Nasal cavity respiratory epithelium epithelial cell of viscerocranial mucosa (primary cell): ENCODE results near the gene TRIM72. TPM values are rescaled to one million over a fixed set of nuclear protein-coding genes. Genes with fewer than 3 reads are reported as not detected.

ENCODE experiments used
- total RNA-seq: library from RNA; depleted of rRNA; stranded (reverse); fragments of >200 nt; gene quantifications from 2 replicates; pipeline ENCODE4 v1.2.3, GENCODE V29; 2014

Gene TRIM72
- total RNA-seq, result under 0.01 TPM in 1 of 2 replicates, not detected in the other

GRCh38 chr16:31213877-31214707 lies at the start of gene TRIM72:
Gene TRIM72, plus strand, starts transcription at chr16:31214119. Its CDS starts 620 bp downstream, at chr16:31214739.

GRCh38 chr16:31179747-31180459 lies 34.0 kb upstream of the TRIM72 start, which contains the start of gene FUS:
Gene FUS, plus strand, starts transcription at chr16:31180139. Its CDS starts 76 bp downstream, at chr16:31180215.

GRCh38 chr16:31202414-31203375 lies 11.2 kb upstream of the TRIM72 start, which contains the start of gene PYCARD:
Gene PYCARD, minus strand, starts transcription at chr16:31202760. Its CDS starts 70 bp downstream, at chr16:31202690.

GRCh38 chr16:31216422-31217135 lies 2.7 kb downstream of the TRIM72 start, which contains the start of gene PYDC1:
Gene PYDC1, minus strand, starts transcription at chr16:31217135. Its CDS starts 107 bp downstream, at chr16:31217028.

Other genes with a start within 250 kb of the TRIM72 start
- 4.1 and 4.7 TPM in 2 replicates for gene HSD3B7, start 228.9 kb upstream of the TRIM72 start, total RNA-seq
- gene STX1B, start 203.5 kb upstream of the TRIM72 start, total RNA-seq, result under 0.01 and 0.07 TPM in 2 replicates
- gene STX4, start 180.6 kb upstream of the TRIM72 start, total RNA-seq, result 12.0 and 24.3 TPM in 2 replicates
- gene ZNF668, start 139.9 kb upstream of the TRIM72 start, total RNA-seq, result 7.2 and 7.5 TPM in 2 replicates
- gene ZNF646, start 139.7 kb upstream of the TRIM72 start, total RNA-seq, result 11.3 and 19.6 TPM in 2 replicates
- gene PRSS53, start 125.2 kb upstream of the TRIM72 start, total RNA-seq, result 0.34 and 1.6 TPM in 2 replicates
- 27.0 and 29.0 TPM in 2 replicates for gene VKORC1, start 119.3 kb upstream of the TRIM72 start, total RNA-seq
- gene BCKDK, start 105.7 kb upstream of the TRIM72 start, total RNA-seq, result 7.2 and 18.7 TPM in 2 replicates
- gene KAT8, start 96.5 kb upstream of the TRIM72 start, total RNA-seq, result 36.2 and 45.3 TPM in 2 replicates
- gene PRSS8, start 78.4 kb upstream of the TRIM72 start, total RNA-seq, result 31.1 and 54.2 TPM in 2 replicates
- 0.34 and 0.85 TPM in 2 replicates for gene PRSS36, start 64.1 kb upstream of the TRIM72 start, total RNA-seq
- 17.8 and 42.6 TPM in 2 replicates for gene FUS, start 34.0 kb upstream of the TRIM72 start, total RNA-seq
- gene PYCARD, start 11.4 kb upstream of the TRIM72 start, total RNA-seq, result 56.4 and 92.7 TPM in 2 replicates
- gene PYDC1, start 3.0 kb downstream of the TRIM72 start, total RNA-seq, result not detected in 2 replicates
- gene ITGAM, start 45.9 kb downstream of the TRIM72 start, total RNA-seq, result 0.57 TPM in 1 of 2 replicates, not detected in the other
- under 0.01 TPM in 1 of 2 replicates, not detected in the other for gene ITGAX, start 141.1 kb downstream of the TRIM72 start, total RNA-seq
- gene ITGAD, start 179.2 kb downstream of the TRIM72 start, total RNA-seq, result not detected in 2 replicates
- not detected in 2 replicates for gene COX6A2, start 214.2 kb downstream of the TRIM72 start, total RNA-seq
- under 0.01 and 0.43 TPM in 2 replicates for gene ZNF843, start 228.7 kb downstream of the TRIM72 start, total RNA-seq
- gene ARMC5, start 245.4 kb downstream of the TRIM72 start, total RNA-seq, result 7.2 and 14.9 TPM in 2 replicates